AG09309 (cell line): ENCODE data around the gene FBXL4.

Experiments used
- DNase-seq: peaks from one replicate; pipeline ENCODE4 v3.0.0-alpha.2; 2010; ENCODE audit warnings: low read depth
- H3K4me3 ChIP-seq: 2 replicates; pipeline ENCODE4 v1.5.1; 2011; ENCODE audit warnings: mild to moderate bottlenecking, low read depth, low read length, moderate library complexity; ENCODE audit not compliant: control insufficient read depth
- TF ChIP-seq, protein P1 (sequence below): IDR thresholded peaks from 2 replicates; pipeline ENCODE4 v1.5.1; 2011; ENCODE audit warnings: mild to moderate bottlenecking, low read depth, low read length, inconsistent platforms; ENCODE audit not compliant: insufficient read depth, control insufficient read depth; ENCODE audit errors: missing control alignments

FBXL4 gene

DNA sequence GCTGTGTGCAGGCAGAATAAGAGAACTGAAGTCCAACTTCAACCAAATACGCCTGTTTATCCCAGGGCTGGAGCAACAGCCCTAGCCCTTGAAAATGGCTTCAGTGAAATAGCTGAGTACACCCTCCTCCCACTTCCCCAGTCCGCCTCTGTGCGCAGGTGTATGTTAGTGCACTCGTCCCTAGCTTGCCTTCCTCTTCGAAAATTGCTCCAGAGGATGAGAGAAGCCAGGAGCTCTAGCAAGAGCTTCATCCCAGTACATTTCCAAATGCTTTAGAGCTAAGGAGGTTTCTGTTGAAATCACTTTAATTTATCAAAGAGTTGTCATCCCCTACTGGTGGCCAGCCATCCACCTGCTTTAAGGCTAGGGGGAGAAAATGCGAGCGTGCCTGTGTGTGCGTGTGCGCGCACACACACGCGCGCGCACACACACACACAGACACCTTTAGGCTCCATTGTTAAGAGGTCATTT is 118.8 kb downstream of the FBXL4 start:
- no peak for DNase-seq
- TF ChIP-seq, protein P1, sequence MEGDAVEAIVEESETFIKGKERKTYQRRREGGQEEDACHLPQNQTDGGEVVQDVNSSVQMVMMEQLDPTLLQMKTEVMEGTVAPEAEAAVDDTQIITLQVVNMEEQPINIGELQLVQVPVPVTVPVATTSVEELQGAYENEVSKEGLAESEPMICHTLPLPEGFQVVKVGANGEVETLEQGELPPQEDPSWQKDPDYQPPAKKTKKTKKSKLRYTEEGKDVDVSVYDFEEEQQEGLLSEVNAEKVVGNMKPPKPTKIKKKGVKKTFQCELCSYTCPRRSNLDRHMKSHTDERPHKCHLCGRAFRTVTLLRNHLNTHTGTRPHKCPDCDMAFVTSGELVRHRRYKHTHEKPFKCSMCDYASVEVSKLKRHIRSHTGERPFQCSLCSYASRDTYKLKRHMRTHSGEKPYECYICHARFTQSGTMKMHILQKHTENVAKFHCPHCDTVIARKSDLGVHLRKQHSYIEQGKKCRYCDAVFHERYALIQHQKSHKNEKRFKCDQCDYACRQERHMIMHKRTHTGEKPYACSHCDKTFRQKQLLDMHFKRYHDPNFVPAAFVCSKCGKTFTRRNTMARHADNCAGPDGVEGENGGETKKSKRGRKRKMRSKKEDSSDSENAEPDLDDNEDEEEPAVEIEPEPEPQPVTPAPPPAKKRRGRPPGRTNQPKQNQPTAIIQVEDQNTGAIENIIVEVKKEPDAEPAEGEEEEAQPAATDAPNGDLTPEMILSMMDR: no peak
- H3K4me3 ChIP-seq: no peak overlapping the region

DNA sequence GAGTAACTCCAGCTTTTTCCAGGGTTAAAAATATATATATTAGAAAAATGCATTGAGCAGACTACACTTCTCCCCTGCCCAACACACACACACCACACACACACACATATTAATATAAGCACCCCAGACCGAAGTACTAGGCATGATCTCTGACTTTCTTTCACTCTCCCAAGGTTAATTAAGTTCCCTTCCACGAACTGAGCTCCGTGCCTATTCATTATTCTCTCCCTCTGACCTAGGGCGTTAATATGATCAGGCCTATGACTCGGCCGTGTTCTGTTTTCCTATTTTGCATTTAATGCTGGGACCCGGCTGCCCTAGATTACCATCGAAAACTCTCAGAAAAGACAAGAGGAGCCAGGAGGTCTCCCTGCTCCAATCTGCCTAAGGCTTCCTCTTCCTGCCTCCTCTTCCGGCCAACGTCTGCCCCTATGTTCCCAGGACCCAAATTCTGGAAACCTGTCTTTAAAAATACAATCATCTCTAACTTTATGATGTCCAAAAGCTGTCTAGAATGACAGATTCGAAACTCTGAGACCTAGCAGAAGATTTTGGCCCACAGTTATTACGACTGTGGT is 119.4 kb downstream of the FBXL4 start:
- no peak for DNase-seq

DNA sequence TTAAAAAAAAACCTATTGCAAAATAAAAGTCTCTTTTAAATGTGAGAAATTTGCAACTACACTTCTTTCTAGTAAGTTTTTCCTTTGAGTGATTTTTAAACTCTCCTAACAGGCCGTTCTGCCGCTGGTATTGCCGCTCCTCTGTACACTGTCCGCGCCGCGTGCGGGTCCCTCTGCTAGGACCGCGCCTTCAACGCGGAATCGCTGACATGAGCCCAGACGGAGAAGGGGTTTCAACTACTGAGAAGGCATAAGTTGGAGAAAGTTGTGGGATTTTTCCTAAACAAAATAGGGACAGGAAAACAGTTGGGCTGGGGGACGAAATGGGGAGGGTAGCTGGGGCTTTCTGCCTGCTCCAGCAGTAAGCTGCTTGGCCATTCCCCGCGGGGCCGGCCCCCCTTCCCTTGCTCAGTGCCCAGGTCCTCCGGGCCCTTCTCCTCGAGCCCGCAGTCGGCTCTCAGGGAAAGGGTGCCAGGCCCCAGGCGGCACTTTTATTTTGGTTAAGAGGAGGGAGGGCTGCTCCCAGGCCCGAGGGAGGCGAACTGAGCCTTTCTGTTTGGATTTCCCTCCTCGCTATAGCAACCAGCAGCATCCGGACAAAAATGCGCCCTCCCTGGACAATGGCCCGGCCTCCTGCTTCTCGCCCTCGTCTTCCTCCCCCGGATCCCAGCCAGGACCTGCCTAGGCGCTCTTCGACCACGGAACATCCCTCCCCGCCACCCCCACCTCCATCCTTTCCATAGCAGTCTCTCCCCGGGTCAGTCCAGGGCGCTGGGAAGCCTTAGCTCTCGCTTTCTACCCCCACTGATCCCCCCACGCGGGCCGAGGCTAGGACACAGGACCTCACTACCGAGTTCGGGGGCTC is 120.2 kb downstream of the FBXL4 start:
- no peak for DNase-seq
- TF ChIP-seq, protein P1: no peak
- H3K4me3 ChIP-seq: no peak overlapping the region

More for the DNA sequence above, 119.4 kb downstream of the FBXL4 start:
- TF ChIP-seq, protein P1: no peak
- no peak overlapping the region for H3K4me3 ChIP-seq

DNA sequence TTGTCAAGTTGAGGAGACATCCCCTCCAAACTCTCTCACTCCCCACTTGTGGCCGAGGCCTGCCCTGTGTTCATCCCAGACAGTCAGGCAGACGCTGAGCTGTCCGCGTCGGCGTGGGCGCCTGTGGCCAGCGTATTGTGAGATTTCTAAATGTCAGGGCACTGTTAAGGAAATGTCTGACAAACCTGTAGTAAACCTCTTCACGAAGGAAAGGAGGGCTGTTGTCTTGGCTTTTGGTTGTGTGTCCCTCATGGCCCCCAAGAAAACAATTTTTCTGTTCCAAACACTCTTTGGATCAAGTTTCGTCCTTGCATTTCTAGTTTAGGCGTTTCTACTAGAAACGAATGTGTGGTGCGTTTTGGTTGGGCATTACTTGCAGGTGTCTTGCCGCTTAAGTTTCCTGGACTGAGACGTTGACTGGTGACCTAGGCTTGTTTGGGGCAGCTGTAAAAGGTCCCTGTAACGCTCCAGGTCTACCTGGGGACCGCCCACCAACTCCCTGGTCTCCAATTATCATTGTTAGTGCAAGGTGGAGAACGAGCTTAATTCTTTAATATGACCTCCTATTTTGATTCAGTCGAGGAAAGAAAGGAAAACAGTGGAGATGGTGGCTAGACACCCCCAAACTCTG is 122.0 kb downstream of the FBXL4 start:
- DNase-seq: no peak
- TF ChIP-seq, protein P1: no peak
- no peak overlapping the region for H3K4me3 ChIP-seq

DNA sequence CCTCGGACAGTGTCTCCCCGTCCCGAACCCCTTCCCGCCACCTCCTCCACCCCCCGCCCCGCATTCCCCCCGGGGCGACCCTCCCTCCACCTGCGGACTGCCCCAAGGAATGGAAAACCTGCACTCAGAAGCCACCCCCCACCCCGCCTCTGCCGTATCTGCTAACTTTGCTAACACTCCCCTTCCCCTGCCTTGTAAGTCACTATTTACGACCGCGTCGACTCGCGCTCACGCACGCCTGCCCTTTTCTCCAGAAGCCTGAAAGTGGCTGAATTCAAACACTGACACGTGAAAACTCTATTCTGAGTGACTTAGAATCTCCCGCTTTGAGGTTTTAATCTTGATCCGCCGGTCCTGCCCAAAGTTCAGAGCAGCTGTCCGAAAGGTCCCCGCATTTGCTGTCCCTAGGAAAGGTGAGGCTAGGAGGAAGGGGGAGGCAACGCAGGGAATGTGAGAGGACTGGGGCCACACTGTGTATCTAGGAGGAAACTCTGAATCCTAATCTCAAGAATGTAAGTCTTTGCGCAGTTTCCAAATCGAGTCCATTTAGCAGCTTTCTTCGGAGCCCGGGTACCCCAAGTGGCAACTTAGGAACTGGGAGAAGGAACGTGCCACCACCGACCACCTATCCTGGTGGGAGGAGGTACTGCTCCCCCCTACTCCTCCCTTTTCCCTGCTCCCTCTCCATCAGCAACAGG is 122.7 kb downstream of the FBXL4 start:
- DNase-seq: no peak
- no peak overlapping the region for H3K4me3 ChIP-seq
- TF ChIP-seq, protein P1: no peak
